Muscle layer of colon (tissue), 2 donors: ENCODE measurements around the gene ISCU.
A peak's percentile ranks its signal among the peaks of the same experiment; 100 is the strongest.

Source experiments
- H3K27ac ChIP-seq: one replicate; pipeline ENCODE4 v1.7.0; 2013; ENCODE audit warnings: low read depth, mild to moderate bottlenecking, low read length, moderate library complexity
- H3K27me3 ChIP-seq, 2 donors: one replicate each; pipeline ENCODE4 v1.7.0; 2013; ENCODE audit warnings: low read length in 2 of 2, mild to moderate bottlenecking in 2 of 2; ENCODE audit not compliant: insufficient read depth in 2 of 2, control insufficient read depth in 1 of 2
- H3K36me3 ChIP-seq: one replicate; pipeline ENCODE4 v1.7.0; 2013; ENCODE audit warnings: mild to moderate bottlenecking, low read length; ENCODE audit not compliant: insufficient read depth
- H3K4me1 ChIP-seq: one replicate; pipeline ENCODE4 v1.7.0; 2013; ENCODE audit warnings: mild to moderate bottlenecking, low read length; ENCODE audit not compliant: insufficient read depth
- H3K4me3 ChIP-seq, 2 donors: one replicate each; pipeline ENCODE4 v1.7.0; 2013; ENCODE audit warnings: low read length in 2 of 2, low read depth in 1 of 2, mild to moderate bottlenecking in 1 of 2, moderate library complexity in 1 of 2
- H3K9ac ChIP-seq: one replicate; pipeline ENCODE4 v1.7.0; 2013; ENCODE audit warnings: low read length
- H3K9me3 ChIP-seq: one replicate; pipeline ENCODE4 v1.7.0; 2013; ENCODE audit warnings: mild to moderate bottlenecking, low read length
- donor health status: abdominal sarcoma.
- donor health status: Adenocarcinoma of cecum.

Gene ISCU

GRCh38 chr12:108564724-108565123 is 2.3 kb downstream of the ISCU start:
- H3K9ac ChIP-seq: no peak overlapping the region
- peaks cover 52% of the 10 kb centered on the region for H3K36me3 ChIP-seq
- no peaks in the 10 kb centered on the region for H3K9me3 ChIP-seq
- no peak overlapping the region for H3K27ac ChIP-seq
- peaks cover 55% of the 10 kb centered on the region for H3K4me1 ChIP-seq
- H3K4me3 ChIP-seq: no peak overlapping the region
- H3K27me3 ChIP-seq: no peaks in the 10 kb centered on the region

- Histone ChIP-seq H3K4me3 (no peak overlapping the region), H3K27ac (no peak overlapping the region), H3K4me1 (peaks cover 50% of the 10 kb centered on the region), H3K27me3 (no peaks in the 10 kb centered on the region), H3K36me3 (peaks cover 53% of the 10 kb centered on the region), H3K9ac (no peak overlapping the region), H3K9me3 (no peaks in the 10 kb centered on the region)
Measured at GRCh38 chr12:108565146-108565545, 2.8 kb downstream of the ISCU start.

DNA sequence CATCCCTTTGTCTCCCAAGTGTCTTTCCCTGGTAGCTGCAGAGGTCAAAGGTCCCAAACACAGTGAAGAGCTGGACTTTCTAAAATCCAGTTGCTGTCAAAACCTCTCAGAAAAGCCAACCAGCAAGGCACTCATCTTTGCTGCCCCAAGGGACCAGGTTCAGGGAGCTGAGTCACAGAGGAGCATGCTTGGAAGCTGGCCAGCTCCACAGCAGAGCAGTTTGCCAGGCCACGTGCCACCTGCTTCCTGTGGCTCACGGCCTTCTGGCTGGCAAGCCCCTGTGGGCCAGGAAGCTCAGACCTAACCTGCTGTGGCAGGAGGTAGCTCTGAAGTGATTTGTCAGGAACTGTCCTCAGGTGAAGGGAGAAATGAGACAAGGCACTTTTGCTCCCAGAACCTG is 3.6 kb downstream of the ISCU start:
- H3K4me3 ChIP-seq: no peak overlapping the region
- H3K9me3 ChIP-seq: no peaks in the 10 kb centered on the region
- no peaks in the 10 kb centered on the region for H3K27me3 ChIP-seq
- no peak overlapping the region for H3K9ac ChIP-seq
- H3K27ac ChIP-seq: peak overlapping the region; percentile 40
- peaks cover 57% of the 10 kb centered on the region for H3K36me3 ChIP-seq
- H3K4me1 ChIP-seq: peaks cover 49% of the 10 kb centered on the region

DNA sequence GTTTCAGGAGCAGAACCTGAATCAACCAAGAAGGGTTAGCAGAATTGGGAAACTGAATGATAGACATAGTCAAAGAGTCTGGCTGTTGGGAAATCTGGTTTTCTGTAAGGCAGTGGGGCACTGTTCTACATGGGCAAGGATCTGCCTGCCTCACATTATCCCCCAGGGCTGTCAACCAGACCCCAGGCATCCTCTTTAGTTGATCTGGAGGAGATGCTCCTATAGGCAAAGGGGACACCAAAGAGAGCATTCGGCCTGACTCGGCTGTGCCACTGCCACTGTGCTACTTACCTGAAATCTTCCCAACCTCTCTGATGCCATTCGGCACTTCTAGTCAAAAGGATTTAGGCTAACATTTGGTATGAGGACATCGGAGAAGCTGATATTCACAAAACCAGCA is 4.1 kb downstream of the ISCU start:
- Histone ChIP-seq H3K27ac (peak overlapping the region; percentile 40), H3K27me3 (no peaks in the 10 kb centered on the region), H3K4me3 (no peak overlapping the region), H3K36me3 (peaks cover 57% of the 10 kb centered on the region), H3K9me3 (no peaks in the 10 kb centered on the region), H3K9ac (no peak overlapping the region), H3K4me1 (peaks cover 49% of the 10 kb centered on the region)

- no peak overlapping the region for H3K4me3 ChIP-seq
- H3K4me1 ChIP-seq: peaks cover 45% of the 10 kb centered on the region
- no peaks in the 10 kb centered on the region for H3K27me3 ChIP-seq
- H3K36me3 ChIP-seq: peaks cover 57% of the 10 kb centered on the region
- no peak overlapping the region for H3K9ac ChIP-seq
- no peak overlapping the region for H3K27ac ChIP-seq
- H3K9me3 ChIP-seq: no peaks in the 10 kb centered on the region
Measured at GRCh38 chr12:108567406-108568337, 5.3 kb downstream of the ISCU start.

- Histone ChIP-seq H3K9ac (no peak overlapping the region), H3K27me3 (no peaks in the 10 kb centered on the region), H3K36me3 (peaks cover 57% of the 10 kb centered on the region), H3K4me3 (no peak overlapping the region), H3K9me3 (no peaks in the 10 kb centered on the region), H3K4me1 (peaks cover 42% of the 10 kb centered on the region), H3K27ac (no peak overlapping the region)
Measured at GRCh38 chr12:108568338-108569154, 6.2 kb downstream of the ISCU start.

DNA sequence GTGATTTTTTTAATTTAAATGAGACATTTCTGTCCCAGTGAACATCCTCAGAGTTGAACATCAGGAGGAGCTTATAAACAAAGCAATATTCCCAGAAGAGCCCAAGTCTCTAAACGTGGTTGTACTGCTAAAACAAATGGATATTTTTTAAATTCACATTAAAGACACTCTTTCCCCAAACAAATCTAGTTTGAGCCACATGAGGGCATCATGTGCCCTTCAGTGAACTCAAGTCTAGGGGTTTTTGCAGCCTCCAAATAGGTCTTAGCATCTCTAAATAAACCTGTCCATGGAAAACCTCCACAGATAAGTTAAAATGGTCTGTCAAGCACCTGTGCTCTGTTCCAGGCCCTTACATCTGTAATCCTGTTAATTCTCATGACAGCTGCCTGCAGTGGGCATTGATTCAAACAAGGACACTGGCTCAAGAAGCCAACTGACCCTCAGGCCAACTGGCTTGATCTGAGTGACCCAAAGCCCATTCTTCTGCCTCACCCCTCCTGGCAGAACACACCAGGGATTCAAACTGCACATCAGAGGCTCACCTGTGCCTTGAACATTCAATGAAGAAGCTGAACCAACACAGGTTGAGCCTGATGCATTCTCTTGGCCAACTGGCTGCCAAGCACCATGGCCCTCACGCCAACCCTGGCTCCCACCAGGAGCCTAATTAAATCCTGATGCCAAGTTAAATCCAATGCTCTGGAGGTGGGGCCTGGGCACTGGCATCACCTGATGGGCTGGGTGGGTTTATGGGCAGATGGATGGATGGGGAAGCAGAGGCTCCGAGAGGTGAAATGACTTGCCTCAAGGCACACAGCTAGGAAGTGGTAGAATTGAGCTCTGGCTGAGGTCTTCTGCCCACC is 8.6 kb downstream of the ISCU start:
- Histone ChIP-seq H3K27ac (no peak overlapping the region), H3K4me3 (no peak overlapping the region)

GRCh38 chr12:108571609-108572165 is 9.3 kb downstream of the ISCU start:
- H3K27me3 ChIP-seq: no peaks in the 10 kb centered on the region
- no peak overlapping the region for H3K4me3 ChIP-seq
- no peak overlapping the region for H3K9ac ChIP-seq
- H3K27ac ChIP-seq: no peak overlapping the region
- H3K4me1 ChIP-seq: peaks cover 18% of the 10 kb centered on the region
- H3K36me3 ChIP-seq: peaks cover 27% of the 10 kb centered on the region
- no peaks in the 10 kb centered on the region for H3K9me3 ChIP-seq

More for the DNA sequence above, 8.6 kb downstream of the ISCU start:
- Histone ChIP-seq H3K36me3 (peaks cover 35% of the 10 kb centered on the region), H3K9ac (no peak overlapping the region), H3K9me3 (no peaks in the 10 kb centered on the region), H3K4me1 (peaks cover 24% of the 10 kb centered on the region), H3K27me3 (no peaks in the 10 kb centered on the region)

- no peak overlapping the region for H3K27ac ChIP-seq
- peaks cover 13% of the 10 kb centered on the region for H3K4me1 ChIP-seq
- peaks cover 21% of the 10 kb centered on the region for H3K36me3 ChIP-seq
- no peak overlapping the region for H3K4me3 ChIP-seq
- H3K27me3 ChIP-seq: no peaks in the 10 kb centered on the region
- H3K9me3 ChIP-seq: no peaks in the 10 kb centered on the region
- no peak overlapping the region for H3K9ac ChIP-seq
Measured at GRCh38 chr12:108572166-108572790, 9.9 kb downstream of the ISCU start.

- Histone ChIP-seq H3K4me3 (no peak overlapping the region), H3K9ac (no peak overlapping the region), H3K36me3 (peaks cover 11% of the 10 kb centered on the region), H3K4me1 (peaks cover 3% of the 10 kb centered on the region), H3K9me3 (no peaks in the 10 kb centered on the region), H3K27me3 (no peaks in the 10 kb centered on the region), H3K27ac (no peak overlapping the region)
Measured at GRCh38 chr12:108573317-108573716, 10.9 kb downstream of the ISCU start.
